Neural cell (in vitro differentiated cells): ENCODE results near the gene TMPRSS3. TPM values are rescaled to one million over a fixed set of nuclear protein-coding genes. Genes with fewer than 3 reads are reported as not detected.

ENCODE experiments used
- H2AFZ ChIP-seq: fragments of 200-600, 300-800 bp; sonication (generic), shearing (Covaris generic); 2 replicates; pipeline ENCODE4 v1.6.0; 2014; ENCODE audit warnings: low read depth, mild to moderate bottlenecking, antibody characterized with exemption, low read length, moderate library complexity
- H3F3A ChIP-seq: fragments of 200-600 bp; shearing (Covaris generic); 2 replicates; pipeline ENCODE4 v1.6.1; 2016; ENCODE audit warnings: mild to moderate bottlenecking, moderate library complexity, mixed read lengths, antibody characterized with exemption, low read length; ENCODE audit not compliant: insufficient read depth, poor library complexity, severe bottlenecking
- H3K27ac ChIP-seq: fragments of 200-600, 300-800 bp; sonication (generic), shearing (Covaris generic); 2 replicates; pipeline ENCODE4 v1.5.1; 2014; ENCODE audit warnings: mild to moderate bottlenecking, low read length, moderate library complexity
- H3K27me3 ChIP-seq: fragments of 300-800, 200-600 bp; sonication (generic), shearing (Covaris generic); 2 replicates; pipeline ENCODE4 v1.6.0; 2014; ENCODE audit warnings: mild to moderate bottlenecking, low read depth, low read length, moderate library complexity; ENCODE audit not compliant: insufficient read depth
- H3K36me3 ChIP-seq: fragments of 300-800, 200-600 bp; sonication (generic), shearing (Covaris generic); 2 replicates; pipeline ENCODE4 v1.5.1; 2014; ENCODE audit warnings: mild to moderate bottlenecking, antibody characterized with exemption, low read length, moderate library complexity; ENCODE audit not compliant: insufficient read depth
- H3K4me2 ChIP-seq: fragments of 300-800, 200-600 bp; sonication (generic), shearing (Covaris generic); 2 replicates; pipeline ENCODE4 v1.6.0; 2014; ENCODE audit warnings: mild to moderate bottlenecking, low read length
- H3K4me3 ChIP-seq: fragments of 300-800, 200-600 bp; sonication (generic), shearing (Covaris generic); 2 replicates; pipeline ENCODE4 v1.5.1; 2014; ENCODE audit warnings: mild to moderate bottlenecking, low read length, moderate library complexity
- H3K79me2 ChIP-seq: fragments of 200-600 bp; shearing (Covaris generic); replicated peaks from 2 replicates; pipeline ENCODE4 v1.6.0; 2014; ENCODE audit warnings: mild to moderate bottlenecking, low read length, moderate library complexity; ENCODE audit not compliant: insufficient read depth
- H3K9ac ChIP-seq: fragments of 300-800, 200-600 bp; sonication (generic), shearing (Covaris generic); 2 replicates; pipeline ENCODE4 v1.6.1; 2016; ENCODE audit warnings: mild to moderate bottlenecking, low read length, mixed read lengths
- H3K9me2 ChIP-seq: fragments of 200-600 bp; shearing (Covaris generic); 2 replicates; pipeline ENCODE4 v1.6.1; 2016; ENCODE audit warnings: mild to moderate bottlenecking, low read length, mixed read lengths; ENCODE audit not compliant: insufficient read depth
- H3K9me3 ChIP-seq: fragments of 200-600, 300-800 bp; sonication (generic), shearing (Covaris generic); 2 replicates; pipeline ENCODE4 v1.6.1; 2016; ENCODE audit warnings: mild to moderate bottlenecking, mixed run types, low read length, moderate library complexity, mixed read lengths
- H4K20me1 ChIP-seq: fragments of 200-600 bp; shearing (Covaris generic); 2 replicates; pipeline ENCODE4 v1.6.1; 2016; ENCODE audit warnings: mild to moderate bottlenecking, mixed run types; ENCODE audit not compliant: insufficient read depth
- EP300 ChIP-seq: fragments of 450-650 bp; conservative IDR thresholded peaks from 2 replicates; pipeline ENCODE4 v1.6.1; 2014; ENCODE audit warnings: antibody characterized with exemption, mild to moderate bottlenecking, moderate library complexity; ENCODE audit not compliant: poor library complexity, severe bottlenecking
- EZH2 ChIP-seq: fragments of 200-600, 300-800 bp; shearing (Covaris generic), sonication (generic); IDR thresholded peaks from 2 replicates; pipeline ENCODE4 v1.6.1; 2014; ENCODE audit warnings: antibody characterized with exemption, low read length, borderline replicate concordance, mild to moderate bottlenecking; ENCODE audit not compliant: insufficient read depth, poor library complexity, severe bottlenecking
- MXI1 ChIP-seq: fragments of 450-650 bp; conservative IDR thresholded peaks from 2 replicates; pipeline ENCODE4 v1.6.1; 2014; ENCODE audit warnings: antibody characterized with exemption, mild to moderate bottlenecking; ENCODE audit not compliant: poor library complexity, severe bottlenecking
- POLR2AphosphoS5 ChIP-seq: IDR thresholded peaks from 2 replicates; pipeline ENCODE4 v1.6.1; 2012
- RAD21 ChIP-seq: fragments of 450-650 bp; conservative IDR thresholded peaks from 2 replicates; pipeline ENCODE4 v1.6.1; 2014; ENCODE audit warnings: antibody characterized with exemption, mild to moderate bottlenecking, moderate library complexity
- SMC3 ChIP-seq: fragments of 450-650 bp; conservative IDR thresholded peaks from 2 replicates; pipeline ENCODE4 v1.6.1; 2014; ENCODE audit warnings: antibody characterized with exemption, mild to moderate bottlenecking, moderate library complexity; ENCODE audit not compliant: poor library complexity
- TAF1 ChIP-seq: IDR thresholded peaks from 2 replicates; pipeline ENCODE4 v1.6.1; 2012; ENCODE audit warnings: low read depth
- polyA plus RNA-seq: library from polyadenylated mRNA; depleted of rRNA; stranded (reverse); fragments of >200 nt; gene quantifications from 2 replicates; pipeline ENCODE4 v1.2.3, GENCODE V29; 2014
- TF ChIP-seq, protein P1 (sequence below): IDR thresholded peaks from 2 replicates; pipeline ENCODE4 v1.6.1; 2012; ENCODE audit warnings: borderline replicate concordance
- TF ChIP-seq, protein P2 (sequence below): fragments of 450-650 bp; IDR thresholded peaks from 2 replicates; pipeline ENCODE4 v1.5.1; 2014; ENCODE audit warnings: antibody characterized with exemption, mild to moderate bottlenecking, moderate library complexity; ENCODE audit not compliant: poor library complexity, severe bottlenecking

TMPRSS3 gene
- polyA plus RNA-seq, 1 donor from 2014 or later = 0.12 TPM

DNA sequence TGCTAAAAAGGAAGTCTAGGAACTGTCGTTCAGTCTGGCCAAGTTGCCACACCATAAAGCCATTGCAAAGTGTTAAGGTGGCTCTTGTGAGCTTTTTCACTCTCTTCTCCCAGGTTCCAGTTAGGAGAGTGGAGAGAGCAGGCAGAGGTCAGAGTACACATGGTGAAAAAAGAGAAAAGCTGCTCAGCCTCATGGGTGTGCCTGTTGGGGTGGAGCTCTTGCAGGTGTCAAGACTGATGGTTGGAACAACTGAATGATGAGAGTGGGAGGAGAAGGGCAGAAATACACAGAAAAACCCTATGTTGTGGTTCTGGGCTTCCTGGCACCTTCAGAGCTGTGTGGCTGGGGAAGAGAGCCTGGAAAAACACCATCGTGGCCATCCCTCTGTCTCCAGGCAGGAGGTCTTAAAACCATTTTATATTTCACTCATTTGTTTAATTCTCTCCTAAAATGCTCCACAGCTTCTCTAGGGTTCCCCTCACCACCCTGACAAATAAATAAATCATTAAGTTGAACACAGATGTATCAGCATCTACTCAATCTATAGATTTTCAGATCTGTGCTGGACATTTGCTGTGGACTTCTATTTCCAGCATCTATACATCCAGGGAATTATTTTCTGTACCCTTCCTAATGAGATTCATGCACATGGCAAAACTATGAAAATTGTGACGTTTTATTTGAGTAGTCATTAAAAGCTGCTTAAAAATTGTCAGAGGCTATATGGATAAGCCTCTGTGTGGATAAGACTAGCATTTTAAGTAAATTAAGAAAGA, 25.4 kb upstream of the TMPRSS3 start:
- Histone ChIP-seq H3F3A (no peaks in the 10 kb centered on the region), H3K9ac (no peak overlapping the region), H3K36me3 (no peaks in the 10 kb centered on the region), H4K20me1 (no peaks in the 10 kb centered on the region), H3K9me2 (no peaks in the 10 kb centered on the region), H3K9me3 (peaks cover 6% of the 10 kb centered on the region), H3K27ac (no peak overlapping the region), H3K4me2 (no peak overlapping the region), H3K27me3 (no peaks in the 10 kb centered on the region), H3K79me2 (no peaks in the 10 kb centered on the region), H3K4me3 (no peak overlapping the region), H2AFZ (no peak overlapping the region)
- no peak for TF ChIP-seq SMC3
- TF ChIP-seq, protein P1, sequence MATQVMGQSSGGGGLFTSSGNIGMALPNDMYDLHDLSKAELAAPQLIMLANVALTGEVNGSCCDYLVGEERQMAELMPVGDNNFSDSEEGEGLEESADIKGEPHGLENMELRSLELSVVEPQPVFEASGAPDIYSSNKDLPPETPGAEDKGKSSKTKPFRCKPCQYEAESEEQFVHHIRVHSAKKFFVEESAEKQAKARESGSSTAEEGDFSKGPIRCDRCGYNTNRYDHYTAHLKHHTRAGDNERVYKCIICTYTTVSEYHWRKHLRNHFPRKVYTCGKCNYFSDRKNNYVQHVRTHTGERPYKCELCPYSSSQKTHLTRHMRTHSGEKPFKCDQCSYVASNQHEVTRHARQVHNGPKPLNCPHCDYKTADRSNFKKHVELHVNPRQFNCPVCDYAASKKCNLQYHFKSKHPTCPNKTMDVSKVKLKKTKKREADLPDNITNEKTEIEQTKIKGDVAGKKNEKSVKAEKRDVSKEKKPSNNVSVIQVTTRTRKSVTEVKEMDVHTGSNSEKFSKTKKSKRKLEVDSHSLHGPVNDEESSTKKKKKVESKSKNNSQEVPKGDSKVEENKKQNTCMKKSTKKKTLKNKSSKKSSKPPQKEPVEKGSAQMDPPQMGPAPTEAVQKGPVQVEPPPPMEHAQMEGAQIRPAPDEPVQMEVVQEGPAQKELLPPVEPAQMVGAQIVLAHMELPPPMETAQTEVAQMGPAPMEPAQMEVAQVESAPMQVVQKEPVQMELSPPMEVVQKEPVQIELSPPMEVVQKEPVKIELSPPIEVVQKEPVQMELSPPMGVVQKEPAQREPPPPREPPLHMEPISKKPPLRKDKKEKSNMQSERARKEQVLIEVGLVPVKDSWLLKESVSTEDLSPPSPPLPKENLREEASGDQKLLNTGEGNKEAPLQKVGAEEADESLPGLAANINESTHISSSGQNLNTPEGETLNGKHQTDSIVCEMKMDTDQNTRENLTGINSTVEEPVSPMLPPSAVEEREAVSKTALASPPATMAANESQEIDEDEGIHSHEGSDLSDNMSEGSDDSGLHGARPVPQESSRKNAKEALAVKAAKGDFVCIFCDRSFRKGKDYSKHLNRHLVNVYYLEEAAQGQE = no peak
- no peak for TF ChIP-seq TAF1
- TF ChIP-seq, protein P2, sequence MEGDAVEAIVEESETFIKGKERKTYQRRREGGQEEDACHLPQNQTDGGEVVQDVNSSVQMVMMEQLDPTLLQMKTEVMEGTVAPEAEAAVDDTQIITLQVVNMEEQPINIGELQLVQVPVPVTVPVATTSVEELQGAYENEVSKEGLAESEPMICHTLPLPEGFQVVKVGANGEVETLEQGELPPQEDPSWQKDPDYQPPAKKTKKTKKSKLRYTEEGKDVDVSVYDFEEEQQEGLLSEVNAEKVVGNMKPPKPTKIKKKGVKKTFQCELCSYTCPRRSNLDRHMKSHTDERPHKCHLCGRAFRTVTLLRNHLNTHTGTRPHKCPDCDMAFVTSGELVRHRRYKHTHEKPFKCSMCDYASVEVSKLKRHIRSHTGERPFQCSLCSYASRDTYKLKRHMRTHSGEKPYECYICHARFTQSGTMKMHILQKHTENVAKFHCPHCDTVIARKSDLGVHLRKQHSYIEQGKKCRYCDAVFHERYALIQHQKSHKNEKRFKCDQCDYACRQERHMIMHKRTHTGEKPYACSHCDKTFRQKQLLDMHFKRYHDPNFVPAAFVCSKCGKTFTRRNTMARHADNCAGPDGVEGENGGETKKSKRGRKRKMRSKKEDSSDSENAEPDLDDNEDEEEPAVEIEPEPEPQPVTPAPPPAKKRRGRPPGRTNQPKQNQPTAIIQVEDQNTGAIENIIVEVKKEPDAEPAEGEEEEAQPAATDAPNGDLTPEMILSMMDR = no peak
- no peak for TF ChIP-seq RAD21
- no peak for TF ChIP-seq EP300
- no peak for TF ChIP-seq MXI1
- TF ChIP-seq POLR2AphosphoS5 = no peak
- TF ChIP-seq EZH2 = no peak

DNA sequence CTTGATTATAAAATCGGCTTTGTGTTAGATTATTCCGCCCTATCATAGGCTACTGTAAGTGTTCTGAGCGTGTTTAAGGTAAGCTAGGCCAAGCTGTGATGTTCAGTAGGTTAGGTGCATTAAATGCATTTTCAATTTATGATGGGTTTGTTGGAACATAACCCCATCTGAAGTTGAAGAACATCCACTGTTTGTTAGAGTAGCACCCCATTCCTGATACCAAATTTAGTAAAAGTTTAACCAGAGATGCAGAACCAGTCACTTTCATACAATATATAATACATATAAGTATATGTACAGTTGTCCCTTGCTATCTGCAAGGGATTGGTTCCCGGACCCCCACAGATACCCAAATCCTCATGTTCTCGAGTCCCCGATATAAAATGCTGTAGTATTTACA, 24.0 kb upstream of the TMPRSS3 start:
- H3K4me2 ChIP-seq = no peak overlapping the region
- no peak overlapping the region for H3K27ac ChIP-seq
- no peaks in the 10 kb centered on the region for H4K20me1 ChIP-seq
- H3K27me3 ChIP-seq = no peaks in the 10 kb centered on the region
- H3K79me2 ChIP-seq = no peaks in the 10 kb centered on the region
- no peak overlapping the region for H2AFZ ChIP-seq
- H3K36me3 ChIP-seq = no peaks in the 10 kb centered on the region
- H3K4me3 ChIP-seq = no peak overlapping the region
- TF ChIP-seq TAF1 (no peak), RAD21 (no peak), POLR2AphosphoS5 (no peak), EZH2 (no peak), SMC3 (no peak), EP300 (no peak)
- TF ChIP-seq, protein P2 = no peak
- H3F3A ChIP-seq = no peaks in the 10 kb centered on the region
- H3K9me3 ChIP-seq = peaks cover 6% of the 10 kb centered on the region
- no peaks in the 10 kb centered on the region for H3K9me2 ChIP-seq
- no peak overlapping the region for H3K9ac ChIP-seq
